ENCODE results near the gene TOB2.
"Not testable (repeated sequence)": the region's sequence is repeated elsewhere in the genome, so short reads cannot be mapped to it uniquely, and the experiment has no call there.

Gene TOB2

GRCh38 chr22:41461901-41462300, 15.3 kb upstream of the TOB2 start:
- no peak for DNase-seq

DNA sequence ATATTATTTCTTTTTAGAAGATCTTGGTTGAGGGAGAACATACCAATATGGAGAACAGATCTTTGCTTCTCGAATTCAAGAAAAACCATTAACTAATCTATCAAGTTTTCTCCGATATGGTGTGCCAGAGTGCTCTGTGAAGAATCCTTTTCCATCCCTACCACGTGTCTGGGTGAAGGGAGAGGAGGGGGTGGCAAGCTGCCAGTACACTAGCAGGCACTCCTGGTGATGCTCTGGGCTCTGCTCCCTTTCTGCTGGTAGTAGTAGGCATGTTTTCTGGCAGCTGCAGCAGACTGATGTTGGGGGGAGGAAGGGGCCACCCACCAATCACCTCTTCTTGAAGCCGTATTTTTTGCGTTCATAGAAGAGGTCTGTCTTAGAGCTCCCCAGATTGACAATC, 13.5 kb upstream of the TOB2 start:
- not testable (repeated sequence) for DNase-seq

- DNase-seq = no peak
These were observed 12.8 kb upstream of the TOB2 start for GRCh38 chr22:41459431-41459830.

DNA sequence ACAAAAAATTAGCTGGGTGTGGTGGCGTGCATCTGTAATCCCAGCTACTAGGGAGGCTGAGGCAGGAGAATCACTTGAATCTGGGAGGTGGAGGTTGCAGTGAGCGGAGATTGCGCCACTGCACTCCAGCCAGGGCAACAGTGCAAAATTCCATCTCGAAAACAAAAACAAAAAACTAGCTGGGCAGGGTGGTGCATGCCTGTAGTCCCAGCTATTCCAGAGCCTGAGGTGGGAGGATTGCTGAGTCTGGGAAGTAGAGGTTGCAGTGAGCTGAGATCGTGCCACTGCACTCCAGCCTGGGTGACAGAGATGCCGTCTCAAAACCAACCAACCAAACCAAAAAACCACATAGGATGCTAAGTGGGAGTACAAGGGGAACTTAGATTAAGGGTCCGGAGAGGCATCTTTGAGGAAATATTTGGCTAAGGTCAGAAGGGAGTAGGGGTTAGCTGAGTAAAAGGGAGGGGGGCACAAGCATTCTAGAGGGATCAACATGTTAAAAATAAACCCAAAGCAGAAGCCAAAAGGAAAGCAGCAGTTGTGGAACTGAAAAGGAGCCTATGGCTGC, 11.6 kb upstream of the TOB2 start:
- DNase-seq = no peak

GRCh38 chr22:41448189-41448808, 1.7 kb upstream of the TOB2 start:
- peak; percentile 97 for DNase-seq

DNA sequence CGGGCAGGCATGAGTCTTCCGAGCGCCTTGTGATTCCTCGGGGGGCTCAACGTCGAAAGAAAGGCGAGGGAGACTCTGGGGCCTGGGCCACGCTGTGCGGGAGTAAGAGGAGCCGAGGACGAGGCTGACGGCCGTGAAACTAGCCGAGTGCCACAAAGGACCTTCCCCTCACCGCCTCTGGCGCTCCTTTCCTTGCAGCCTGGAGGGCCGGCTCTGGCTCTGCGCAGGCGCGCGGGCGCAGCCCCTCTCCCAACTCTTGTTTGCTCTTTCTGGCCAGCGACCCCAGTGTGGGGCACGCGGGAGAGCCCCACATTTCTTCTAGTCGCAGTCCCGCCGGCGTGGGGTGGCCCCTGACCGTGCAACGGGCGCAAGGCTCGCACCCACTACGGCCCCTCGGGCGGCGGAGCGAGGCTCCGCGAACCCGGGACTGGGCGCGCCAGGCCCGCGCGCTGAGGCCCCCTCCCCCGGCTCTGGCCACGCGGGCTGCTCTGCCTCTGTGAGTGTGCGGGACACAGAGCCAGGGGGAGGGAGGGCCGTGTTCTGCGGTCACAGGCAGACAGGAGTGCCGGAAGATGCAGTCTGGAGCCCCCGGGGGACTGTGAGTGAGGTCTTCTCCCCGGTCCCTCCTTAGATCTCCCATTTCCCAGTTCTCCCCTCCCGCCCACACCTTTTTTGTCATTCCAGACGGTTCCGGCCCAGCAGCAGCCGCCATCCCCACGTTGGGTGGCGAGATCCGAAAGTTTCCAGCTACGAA, 1.0 kb upstream of the TOB2 start:
- DNase-seq = peak; percentile 34

DNA sequence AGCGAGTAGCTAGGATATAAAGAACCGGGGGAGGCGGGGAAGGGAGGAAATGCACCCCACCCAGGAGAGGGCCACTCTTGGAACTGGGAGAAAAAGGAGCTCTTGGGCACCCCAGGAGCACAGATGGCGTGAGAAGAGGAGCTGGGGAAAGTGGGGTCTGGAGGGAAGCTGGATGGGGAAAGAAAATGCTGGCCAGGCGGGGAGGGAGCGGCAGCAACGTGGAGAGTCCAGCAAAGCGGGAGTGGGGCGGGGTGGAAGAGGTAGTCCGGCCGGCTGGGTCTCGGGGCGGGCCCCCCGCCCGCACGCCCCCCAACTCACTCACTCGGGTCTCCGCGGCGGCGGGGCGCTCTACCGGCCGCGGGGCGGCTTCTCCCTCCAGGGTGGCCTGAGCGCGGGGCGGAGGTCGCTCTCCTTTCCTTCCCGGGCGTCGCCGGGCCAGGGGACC, 522 bp downstream of the TOB2 start:
- no peak for DNase-seq

DNA sequence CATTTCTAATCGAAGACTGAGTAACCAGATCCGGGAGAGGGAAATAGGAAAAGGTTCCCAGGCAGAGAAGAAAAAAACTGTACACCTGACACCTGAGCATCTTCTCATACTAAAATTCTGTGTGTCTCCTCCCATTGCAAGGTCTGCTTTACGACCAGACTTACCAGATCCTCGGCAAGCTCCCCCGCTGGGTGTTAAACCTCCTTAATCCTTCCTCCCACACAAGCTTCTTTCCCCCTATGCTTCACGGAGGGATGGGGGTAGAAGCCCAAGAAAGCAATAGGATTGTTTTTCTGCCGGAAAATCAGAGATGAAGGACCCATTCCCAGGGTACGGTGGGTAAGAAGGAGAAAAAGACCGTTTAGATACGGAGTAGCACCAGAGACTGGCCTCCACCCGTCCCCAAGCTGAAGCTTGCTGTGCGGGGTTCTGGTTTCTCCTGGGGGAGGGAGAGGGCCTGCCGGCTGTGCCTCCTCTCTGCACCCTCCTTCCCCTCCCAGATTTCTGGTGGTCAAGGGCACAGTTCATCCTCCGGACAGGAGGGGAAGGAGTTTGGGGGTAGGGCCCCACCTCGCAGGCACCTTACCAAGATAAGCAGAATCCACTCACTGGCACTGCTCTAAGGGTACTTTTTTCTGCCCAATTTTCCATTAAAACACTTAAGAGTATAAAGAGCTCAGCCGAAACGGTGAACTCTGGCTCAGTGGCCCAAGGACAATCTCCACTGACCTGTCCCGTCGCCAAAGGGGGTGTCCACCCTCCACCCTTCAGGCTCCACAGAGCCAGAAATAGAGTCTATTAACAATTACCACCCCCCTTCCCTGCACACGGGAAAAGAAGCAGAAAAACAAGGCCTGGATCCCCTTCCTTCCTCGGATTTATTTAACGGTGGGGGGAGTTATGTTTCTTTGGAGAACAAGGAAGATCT, 1.2 kb downstream of the TOB2 start:
- DNase-seq = peak; percentile 3

GRCh38 chr22:41444360-41445128, 2.1 kb downstream of the TOB2 start:
- peak; percentile 91 for DNase-seq

- DNase-seq = no peak
These were observed 4.3 kb downstream of the TOB2 start for GRCh38 chr22:41442240-41442792.

- not testable (repeated sequence) for DNase-seq
These were observed 6.1 kb downstream of the TOB2 start for GRCh38 chr22:41440511-41440910.

DNA sequence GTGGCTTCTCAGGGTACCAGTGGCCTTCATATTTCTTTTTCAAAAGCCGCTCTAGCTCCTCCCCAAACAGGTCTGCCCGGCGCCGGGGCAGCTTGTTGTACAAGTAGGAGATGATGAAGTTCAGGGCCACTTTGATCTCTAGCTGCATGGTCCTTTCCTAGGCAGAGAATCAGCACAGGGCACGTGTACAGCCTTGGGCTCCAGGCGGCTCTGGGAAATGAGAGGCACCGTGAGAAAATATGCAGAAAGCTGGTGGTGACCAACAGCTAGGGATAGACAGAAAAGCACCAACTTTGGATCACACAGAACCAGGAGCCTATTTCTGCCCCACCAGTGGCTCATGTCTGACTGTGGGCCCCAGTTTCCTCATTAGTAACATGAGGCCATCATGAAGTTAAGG, 9.4 kb downstream of the TOB2 start:
- DNase-seq = no peak

DNA sequence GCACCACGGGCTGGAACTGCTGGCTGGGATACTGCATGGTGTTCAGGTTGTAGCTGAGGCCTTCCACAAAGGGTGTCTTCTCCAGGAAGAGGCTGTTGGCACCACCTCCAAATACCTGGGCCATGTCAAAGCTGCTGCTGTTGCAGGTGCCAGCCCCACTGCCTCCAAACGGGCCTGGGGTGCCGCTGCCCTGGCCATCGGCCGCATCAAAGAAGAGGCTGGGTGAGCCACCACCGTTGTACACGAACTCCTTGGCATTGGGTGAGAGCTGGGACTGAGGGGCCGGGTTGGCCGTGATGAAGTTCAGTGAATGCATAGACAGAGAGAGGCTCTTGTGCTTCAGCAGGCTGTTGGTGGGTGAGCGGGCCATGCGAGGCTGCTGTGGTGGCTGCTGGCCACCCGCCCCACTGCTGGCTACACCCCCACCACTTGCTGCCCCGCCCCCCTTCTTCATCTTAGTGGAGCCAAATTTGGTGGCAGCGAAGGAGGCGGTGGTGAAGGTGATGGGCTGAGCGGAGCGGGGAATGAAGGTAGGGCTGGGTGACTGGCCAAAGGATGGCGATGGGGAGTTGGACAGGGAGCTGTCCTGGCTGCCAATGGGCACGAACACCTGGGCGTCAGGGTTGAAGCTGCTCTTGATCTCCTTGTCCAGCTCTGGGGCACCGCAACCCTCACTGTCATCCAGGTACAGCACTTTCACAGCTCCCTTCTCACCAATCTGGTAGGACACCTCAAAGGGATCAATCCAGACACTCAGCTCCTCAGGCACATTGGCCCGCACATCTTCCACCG, 10.1 kb downstream of the TOB2 start:
- DNase-seq = no peak

DNA sequence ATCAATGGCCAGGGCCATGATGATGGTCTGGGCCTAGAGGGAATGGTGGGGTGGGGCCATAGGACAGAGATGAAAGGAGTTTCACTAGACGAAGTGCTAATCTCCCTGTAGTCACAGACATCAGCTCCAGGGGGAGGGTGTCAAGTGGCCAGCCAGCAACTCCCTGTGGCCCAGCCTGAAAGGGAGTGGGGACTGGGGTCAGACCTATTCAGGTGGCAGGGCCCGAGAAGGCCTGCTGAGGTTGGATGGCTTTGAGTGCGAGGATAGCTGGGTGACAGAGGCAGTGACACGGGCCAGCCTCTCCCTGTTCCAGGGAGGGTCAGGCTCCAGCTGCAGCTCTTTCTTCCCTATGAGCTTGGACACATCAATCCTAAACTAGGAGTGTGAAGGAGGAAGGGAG, 11.0 kb downstream of the TOB2 start:
- no peak for DNase-seq

- not testable (repeated sequence) for DNase-seq
These were observed 12.1 kb downstream of the TOB2 start for GRCh38 chr22:41434361-41435003.

GRCh38 chr22:41433480-41433879, 13.1 kb downstream of the TOB2 start:
- DNase-seq = not testable (repeated sequence)

DNA sequence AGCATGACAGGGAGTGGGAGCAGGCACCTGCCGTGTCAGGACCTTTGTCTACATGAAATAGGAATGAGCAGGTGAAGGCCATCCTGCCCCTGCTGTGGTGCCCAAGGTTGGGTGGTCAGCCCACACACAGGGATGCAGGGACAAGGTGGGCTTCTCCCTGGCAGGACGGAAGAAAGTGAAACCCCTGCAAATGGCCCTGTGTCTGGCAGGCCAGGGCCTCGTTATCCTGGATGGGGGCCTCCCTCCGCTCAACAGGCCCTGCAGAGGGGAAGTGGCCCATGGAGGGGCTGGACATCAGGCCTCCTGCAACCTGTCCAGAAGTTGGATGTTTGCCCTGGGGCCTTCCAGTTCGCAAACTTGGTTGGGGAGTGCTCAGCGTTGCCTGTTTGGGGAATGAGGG, 14.9 kb downstream of the TOB2 start:
- DNase-seq = no peak

DNA sequence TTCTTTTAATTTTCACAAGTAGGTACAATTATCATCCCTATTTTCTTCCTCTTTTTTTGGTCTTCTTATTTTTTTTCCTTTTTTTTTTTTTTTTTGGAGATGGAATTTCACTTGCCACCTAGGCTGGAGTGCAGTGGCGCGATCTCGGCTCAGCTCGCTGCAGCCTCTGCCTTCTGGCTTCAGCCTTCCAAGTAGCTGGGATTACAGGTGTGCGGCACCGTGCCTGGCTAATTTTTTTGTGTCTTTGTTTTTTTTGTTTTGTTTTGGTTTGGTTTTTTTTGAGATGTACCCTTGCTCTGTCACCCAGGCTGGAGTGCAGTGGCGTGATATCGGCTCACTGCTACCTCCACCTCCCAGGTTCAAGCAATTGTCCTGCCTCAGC, 16.7 kb downstream of the TOB2 start:
- no peak for DNase-seq

GRCh38 chr22:41429232-41429950, 17.2 kb downstream of the TOB2 start:
- no peak for DNase-seq

Data from NCI-H2029 (cell line).